T follicular helper cell (primary cell): ENCODE data around the gene C1orf94.

Experiments used
- DNase-seq: peaks from one replicate; pipeline ENCODE4 v3.0.0-alpha.2; 2020; ENCODE audit warnings: low read depth
- total RNA-seq, 2 experiments: gene quantifications; one replicate each; lab custom pipeline; 2026; lab: John Stamatoyannopoulos, UW

Gene C1orf94
- total RNA-seq: 0 reads per million in 2 experiments

GRCh38 chr1:34176830-34177603 lies at the start of gene C1orf94:
C1orf94 (plus strand) TSS chr1:34176907; CDS start chr1:34177790, 883 bp downstream.
- no peak for DNase-seq

DNA sequence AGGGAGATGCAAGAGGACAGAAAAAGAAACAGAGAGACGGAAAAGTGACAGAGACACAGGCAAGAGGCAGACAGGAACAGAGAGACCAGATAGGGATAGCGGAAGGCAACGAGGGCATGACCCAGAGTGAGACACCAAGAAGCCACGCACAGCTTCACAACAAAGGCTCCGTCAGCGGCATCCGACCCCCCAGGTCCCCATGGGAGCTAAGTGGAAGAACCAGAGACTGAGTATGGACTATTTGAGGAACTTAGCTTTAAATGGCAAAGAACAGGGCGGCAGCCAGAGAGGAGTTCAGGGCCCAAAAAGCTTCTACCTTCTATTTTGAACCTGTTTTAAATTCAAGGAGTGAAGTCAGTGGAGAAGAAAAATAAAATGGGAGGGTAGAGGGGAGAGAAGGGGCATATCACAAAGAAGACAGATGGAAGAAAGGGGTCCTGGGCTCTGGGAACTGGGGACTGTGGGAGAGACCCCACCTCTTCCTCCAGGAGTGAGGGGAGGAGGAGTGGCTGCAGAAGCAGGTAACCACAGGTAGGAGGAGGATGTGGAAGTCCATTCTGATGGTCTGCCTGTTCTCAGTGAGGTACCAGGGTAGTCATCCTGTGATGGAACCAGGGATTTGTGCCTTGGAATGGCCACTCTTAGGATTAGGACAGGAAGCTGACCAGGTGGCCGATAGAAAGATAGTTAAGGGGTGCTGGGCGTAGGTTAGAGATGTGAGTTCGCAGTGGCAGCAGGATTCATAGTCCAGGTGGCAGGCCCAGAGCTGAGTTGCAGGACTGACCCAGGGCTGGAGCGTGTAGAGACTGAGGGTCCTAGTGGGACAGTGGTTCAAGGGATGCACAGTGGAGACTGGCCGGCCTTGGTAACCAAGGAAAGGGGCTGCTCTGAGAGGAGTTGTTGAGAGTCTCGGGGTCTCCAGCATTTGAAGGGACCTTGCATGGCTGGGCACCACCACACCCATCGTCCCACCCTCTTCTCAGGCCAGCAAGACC lies 49.4 kb upstream of the C1orf94 start:
- no peak for DNase-seq

GRCh38 chr1:34128186-34128889 lies 48.4 kb upstream of the C1orf94 start:
- DNase-seq: no peak

DNA sequence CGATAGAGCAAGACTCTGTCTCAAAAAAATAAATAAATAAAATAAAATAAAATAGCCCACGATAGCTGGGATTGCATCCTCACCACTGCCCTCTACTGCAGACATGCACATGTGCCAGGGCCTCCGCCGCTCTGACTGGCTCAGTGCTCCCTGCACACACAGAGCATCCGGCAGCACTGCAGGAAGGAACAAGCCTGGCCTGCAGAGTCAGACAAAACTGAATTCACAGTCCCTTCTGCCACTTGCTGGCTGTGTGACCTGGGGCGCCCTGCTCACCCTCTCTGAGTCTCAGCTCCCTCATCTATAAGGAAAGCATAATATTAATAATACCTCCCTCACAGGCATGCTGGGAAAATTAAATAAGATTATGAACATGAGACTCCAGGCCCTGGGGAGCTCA lies 47.1 kb upstream of the C1orf94 start:
- DNase-seq: no peak

DNA sequence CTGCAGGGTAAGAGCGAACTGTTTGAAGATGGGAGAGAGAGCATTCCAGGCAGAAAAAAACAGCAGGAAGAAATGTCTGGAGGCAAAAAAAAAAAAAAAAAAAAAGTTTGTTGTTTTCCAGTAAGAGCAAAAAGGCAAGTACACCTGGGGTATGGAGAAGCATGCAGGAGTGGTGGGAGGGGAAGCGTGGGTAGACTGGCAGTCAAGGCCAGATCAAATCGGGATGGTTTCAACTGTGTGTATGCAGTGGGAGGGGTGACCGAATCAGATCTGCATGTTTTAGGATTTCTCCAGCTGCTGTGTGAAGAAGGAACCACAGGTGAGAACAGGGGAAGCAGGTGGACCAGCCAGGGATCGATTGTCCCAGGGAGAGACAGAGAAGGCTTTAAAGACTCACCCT lies 46.4 kb upstream of the C1orf94 start:
- DNase-seq: no peak

DNA sequence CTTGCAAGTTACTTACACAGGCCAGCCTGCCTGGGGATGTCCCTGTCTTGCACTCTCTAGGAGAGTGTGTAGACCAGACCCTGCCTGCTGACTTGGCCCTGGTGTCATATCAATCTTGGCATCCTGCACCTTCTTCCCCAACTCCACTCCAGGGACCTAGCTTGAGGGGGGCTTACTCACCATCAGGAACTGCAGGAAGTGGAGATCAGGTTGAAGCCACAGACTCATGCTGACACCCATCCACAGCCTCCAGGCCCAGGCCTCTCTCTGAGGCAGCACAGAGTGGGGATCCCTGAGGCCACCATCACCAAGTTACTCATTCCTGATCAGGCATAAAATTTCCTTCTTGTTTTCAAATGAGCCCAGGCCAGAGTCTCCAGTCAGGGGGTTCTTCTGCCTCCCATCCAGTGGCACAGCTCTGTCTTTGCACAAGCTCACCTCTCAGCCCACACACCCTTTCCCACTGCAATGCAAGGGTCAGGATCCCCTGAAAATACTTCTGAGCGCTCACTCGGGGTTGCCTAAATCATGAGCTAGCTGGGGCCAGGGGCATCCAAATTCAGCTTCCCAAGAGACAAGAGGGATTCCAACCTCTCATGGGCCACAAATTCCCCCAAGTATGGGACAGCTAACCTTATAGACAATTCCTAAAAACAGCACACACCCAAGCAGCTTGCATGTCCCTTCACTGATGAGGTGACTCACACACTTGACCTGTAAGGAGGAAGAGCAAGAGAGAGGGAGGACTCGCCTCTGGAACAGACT lies 45.1 kb upstream of the C1orf94 start:
- DNase-seq: no peak

- no peak for DNase-seq
Measured at GRCh38 chr1:34132161-34132420, 44.6 kb upstream of the C1orf94 start.

GRCh38 chr1:34137411-34137810 lies 39.3 kb upstream of the C1orf94 start:
- DNase-seq: no peak

- DNase-seq: no peak
Measured at GRCh38 chr1:34140011-34140676, 36.6 kb upstream of the C1orf94 start.

DNA sequence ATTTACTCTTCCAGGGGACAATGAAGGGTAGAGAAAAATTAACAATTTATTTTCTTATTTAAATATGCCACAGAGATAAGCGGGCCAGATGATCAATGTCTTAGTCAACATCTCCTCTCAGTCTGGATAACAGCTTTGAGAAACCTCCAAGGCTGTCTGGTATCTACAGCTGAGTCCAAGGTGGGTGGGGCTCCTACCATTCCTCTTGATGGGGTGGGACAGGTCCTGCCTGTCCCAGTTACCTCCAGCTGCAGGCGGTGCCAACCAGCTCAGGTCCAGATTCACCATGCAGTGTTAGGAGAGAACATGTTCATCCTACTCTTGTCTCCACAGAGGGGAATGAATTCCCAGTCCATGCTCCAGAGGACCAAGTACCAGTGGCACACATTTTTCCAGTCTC lies 32.7 kb upstream of the C1orf94 start:
- no peak for DNase-seq

GRCh38 chr1:34144766-34145165 lies 31.9 kb upstream of the C1orf94 start:
- DNase-seq: no peak

- DNase-seq: no peak
Measured at GRCh38 chr1:34147301-34147700, 29.4 kb upstream of the C1orf94 start.

- no peak for DNase-seq
Measured at GRCh38 chr1:34149501-34149900, 27.2 kb upstream of the C1orf94 start.

DNA sequence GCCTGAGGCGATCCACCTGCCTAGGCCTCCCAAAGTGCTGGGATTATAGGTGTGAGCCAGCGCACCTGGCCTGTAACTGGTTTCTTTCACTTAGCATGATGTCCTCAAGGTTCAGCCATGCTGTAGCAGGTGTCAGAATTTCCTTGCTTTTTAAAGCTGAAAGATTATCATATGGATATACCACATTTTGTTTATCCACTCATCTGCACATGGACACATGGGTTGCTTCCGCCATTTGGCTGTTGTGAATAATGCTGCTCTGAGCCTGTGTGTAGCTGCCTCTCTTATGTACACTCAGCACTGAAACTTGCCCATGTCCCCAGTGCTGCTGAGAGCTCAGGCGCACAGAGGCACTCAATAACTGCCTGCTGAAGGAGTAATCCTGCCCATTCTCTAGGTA lies 23.5 kb upstream of the C1orf94 start:
- no peak for DNase-seq

GRCh38 chr1:34155860-34156259 lies 20.8 kb upstream of the C1orf94 start:
- DNase-seq: no peak

GRCh38 chr1:34156739-34157138 lies 20.0 kb upstream of the C1orf94 start:
- no peak for DNase-seq

DNA sequence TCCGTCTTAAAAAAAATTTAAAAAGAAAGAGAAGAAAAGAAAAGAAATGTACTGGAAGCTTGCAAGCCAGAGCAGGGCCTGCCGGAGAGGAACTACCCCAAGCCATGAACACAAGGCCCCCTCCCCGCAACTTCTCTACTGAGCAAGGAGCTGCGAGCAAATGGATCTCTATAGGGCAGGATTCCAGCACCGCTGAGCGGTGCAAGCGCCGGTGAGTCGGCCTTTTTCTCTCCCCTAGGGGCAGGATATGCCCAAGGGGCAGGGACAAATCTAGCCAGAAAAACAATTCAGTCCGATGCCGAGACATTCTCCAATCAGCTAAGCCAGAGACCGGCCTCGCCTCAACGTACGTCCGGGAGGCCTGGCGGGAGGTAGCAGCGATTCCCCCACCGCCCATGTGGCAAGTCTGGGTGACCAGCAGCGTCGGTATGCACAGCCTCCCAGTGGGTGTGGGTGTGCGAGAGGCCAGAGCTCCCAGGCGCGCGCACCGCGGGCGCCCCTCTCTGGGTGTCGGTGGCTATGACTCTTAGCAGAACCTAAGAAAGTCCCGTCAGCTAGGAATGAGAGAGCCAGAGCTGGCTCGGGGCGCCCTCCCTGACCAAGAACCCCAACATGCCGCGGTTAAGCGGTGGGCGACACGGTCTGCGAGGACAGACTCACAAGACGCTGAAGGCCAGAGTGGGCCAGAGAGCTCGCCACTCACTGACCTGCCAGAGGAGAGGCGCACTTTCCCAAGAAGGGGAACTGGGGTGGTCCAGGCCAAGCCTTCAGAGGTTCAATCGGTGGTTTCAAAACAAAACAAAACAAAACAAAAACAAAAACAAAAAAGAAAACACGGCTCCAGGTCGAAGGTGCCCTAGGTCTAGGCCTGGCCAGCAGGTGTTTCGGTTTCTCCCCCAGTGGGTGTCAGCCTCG lies 13.6 kb upstream of the C1orf94 start:
- no peak for DNase-seq

DNA sequence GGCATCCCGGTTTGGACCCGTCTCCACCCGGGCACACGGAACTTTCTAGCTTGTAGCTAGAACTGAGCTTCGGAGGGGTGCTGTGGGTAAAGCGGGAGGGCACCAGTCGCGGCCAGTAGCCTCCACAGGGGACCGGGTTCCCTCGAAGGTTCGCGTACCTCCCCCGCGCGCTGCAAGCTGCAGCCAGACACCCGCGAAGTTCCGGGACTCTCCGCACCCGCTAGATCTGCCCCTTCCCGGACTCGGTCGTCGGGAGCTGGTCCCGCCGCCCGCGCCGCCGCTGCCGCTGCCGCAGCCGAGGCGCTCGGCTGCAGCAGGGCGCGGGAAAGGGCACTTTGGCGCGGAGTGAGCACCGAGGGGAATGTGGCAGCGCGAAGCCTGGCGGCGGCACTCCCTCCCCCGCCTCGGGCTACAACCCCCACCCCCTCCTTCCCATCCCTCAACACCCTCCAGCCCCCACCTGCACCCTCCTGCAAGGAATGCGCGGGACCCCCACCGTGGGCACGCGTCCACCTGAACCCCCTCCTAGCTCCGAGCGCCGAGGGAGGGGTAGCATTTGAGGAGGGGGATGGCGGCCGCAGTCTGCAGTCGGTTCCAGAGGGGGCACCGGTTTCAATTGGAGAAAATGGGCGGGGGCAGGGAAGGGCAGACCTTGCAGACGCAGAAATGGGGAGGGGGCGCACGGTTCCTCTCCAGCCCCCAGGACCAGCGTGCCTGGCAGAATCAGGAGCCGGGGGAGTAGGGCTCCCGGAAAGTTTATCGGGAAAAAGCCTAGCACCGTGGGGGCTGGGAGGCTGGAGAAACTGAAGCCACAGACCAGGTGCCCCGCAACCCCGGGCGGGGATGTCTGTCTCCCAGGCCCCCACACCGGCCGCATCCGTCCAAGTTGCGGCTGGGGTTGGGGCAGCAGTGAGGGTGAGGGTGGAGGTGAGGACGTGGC lies 12.6 kb upstream of the C1orf94 start:
- DNase-seq: no peak
